ENCODE measurements around the gene GRB14. TPM values are rescaled to one million over a fixed set of nuclear protein-coding genes. Genes with fewer than 3 reads are reported as not detected.

The GRB14 gene
- total RNA-seq, 4 donors from 2014 or later = 2.1 to 14.9 (median 3.4) TPM

DNA sequence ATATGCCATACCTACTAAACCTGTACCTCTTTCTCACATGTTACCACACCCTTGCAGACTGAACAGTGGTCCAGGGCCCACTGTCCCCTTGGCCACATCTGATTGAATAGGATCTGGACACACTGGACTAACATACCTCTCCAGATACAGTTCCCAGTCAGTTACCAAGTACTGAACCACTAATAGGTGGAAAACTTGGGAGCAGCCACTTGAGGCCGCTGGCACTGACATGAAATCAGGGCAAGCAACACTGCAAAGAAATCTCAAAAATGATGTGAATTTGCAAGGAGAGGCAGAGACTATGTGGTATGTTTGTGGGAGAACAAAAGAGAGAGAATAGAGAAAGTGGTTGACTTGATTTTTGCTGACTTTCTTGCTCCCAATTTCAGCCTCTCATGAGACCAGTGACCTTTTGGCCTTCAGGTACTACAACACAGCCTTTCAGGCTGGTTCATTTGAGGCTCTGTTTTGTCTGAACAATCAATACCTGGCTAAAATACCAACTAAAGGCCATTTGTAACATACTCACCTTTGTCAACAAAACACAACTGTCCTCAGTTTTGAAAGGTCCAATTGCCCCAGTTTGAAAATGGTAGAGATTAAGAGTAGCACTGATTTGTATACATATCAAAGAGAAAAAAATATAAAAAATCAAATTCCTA lies 7.8 kb downstream of the GRB14 start:
- TF ChIP-seq, protein P1, sequence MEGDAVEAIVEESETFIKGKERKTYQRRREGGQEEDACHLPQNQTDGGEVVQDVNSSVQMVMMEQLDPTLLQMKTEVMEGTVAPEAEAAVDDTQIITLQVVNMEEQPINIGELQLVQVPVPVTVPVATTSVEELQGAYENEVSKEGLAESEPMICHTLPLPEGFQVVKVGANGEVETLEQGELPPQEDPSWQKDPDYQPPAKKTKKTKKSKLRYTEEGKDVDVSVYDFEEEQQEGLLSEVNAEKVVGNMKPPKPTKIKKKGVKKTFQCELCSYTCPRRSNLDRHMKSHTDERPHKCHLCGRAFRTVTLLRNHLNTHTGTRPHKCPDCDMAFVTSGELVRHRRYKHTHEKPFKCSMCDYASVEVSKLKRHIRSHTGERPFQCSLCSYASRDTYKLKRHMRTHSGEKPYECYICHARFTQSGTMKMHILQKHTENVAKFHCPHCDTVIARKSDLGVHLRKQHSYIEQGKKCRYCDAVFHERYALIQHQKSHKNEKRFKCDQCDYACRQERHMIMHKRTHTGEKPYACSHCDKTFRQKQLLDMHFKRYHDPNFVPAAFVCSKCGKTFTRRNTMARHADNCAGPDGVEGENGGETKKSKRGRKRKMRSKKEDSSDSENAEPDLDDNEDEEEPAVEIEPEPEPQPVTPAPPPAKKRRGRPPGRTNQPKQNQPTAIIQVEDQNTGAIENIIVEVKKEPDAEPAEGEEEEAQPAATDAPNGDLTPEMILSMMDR (IDR thresholded peaks at IDR 0.05 in 4 of 5, conservative IDR thresholded peaks at IDR 0.05 in 1 of 5) = no peak
- no peak for TF ChIP-seq POLR2A (IDR thresholded peaks at IDR 0.05)
- Histone ChIP-seq H3K27ac (no peak overlapping the region), H3K4me3 (no peak overlapping the region), H3K36me3 (no peaks in the 10 kb centered on the region), H3K27me3 (no peaks in the 10 kb centered on the region), H3K4me1 (peaks cover 0 to 5% of the 10 kb centered on the region in 2 donors), H3K9me3 (no peaks in the 10 kb centered on the region)
- ATAC-seq (no peak), DNase-seq (no peak)
- in situ Hi-C loops (cut with MboI; ENCODE audit: low sequenced_read_pairs in 4 of 4) = no loop called here
- intact Hi-C loops (cut with DNase I; ENCODE audit: low total_unique reads) = no loop called here

DNA sequence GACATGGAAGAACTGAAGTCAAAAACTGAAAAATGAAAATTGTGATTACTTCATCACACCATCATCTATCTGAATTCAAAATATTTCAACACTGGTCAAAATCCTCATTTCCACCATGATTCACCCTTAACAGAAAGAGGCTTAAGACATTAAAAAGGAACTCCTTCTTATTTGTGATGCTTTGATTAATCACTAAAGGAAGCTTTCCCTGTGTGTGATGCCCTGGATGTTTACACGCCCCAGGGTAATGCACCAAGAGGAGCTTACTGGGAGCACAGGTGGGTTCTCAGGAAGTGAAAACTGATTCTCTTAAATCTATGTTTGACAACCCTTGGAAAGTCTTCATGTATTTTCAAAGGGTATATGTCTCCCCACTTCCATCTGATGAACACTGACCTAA lies 11.5 kb downstream of the GRB14 start:
- intact Hi-C loops (cut with DNase I; ENCODE audit: low total_unique reads) = no loop called here
- no peaks in the 10 kb centered on the region for H3K36me3 ChIP-seq
- H3K4me1 ChIP-seq = peaks cover 9 to 34% of the 10 kb centered on the region in 2 donors
- H3K27me3 ChIP-seq = no peaks in the 10 kb centered on the region
- no peak overlapping the region for H3K4me3 ChIP-seq
- H3K9me3 ChIP-seq = no peaks in the 10 kb centered on the region
- H3K27ac ChIP-seq = no peak overlapping the region
- no peak for ATAC-seq
- no peak for DNase-seq
- TF ChIP-seq, protein P1 (IDR thresholded peaks at IDR 0.05 in 4 of 5, conservative IDR thresholded peaks at IDR 0.05 in 1 of 5) = no peak
- TF ChIP-seq POLR2A (IDR thresholded peaks at IDR 0.05) = no peak
- in situ Hi-C loops (cut with MboI; ENCODE audit: low sequenced_read_pairs in 4 of 4) = no loop called here

DNA sequence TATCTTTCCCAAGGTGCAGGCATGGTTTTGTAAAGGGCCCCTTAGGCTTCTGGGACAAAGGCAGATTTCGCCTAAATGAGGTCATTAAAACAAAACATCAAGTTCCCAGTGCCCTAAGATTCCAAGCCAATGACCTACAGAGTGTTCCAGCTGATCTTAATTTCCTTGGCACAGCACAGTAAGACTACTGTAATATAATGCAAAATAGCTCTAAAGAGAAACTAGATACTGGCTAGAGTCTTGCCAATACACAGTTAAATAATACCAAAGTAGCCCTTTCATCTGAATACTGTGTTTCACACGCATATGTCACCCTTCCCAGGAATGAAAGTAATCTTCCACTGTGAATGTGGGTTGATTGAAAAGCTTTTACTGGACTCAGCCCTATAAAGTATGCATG lies 14.7 kb downstream of the GRB14 start:
- no peak for TF ChIP-seq POLR2A (IDR thresholded peaks at IDR 0.05)
- TF ChIP-seq, protein P1 (IDR thresholded peaks at IDR 0.05 in 4 of 5, conservative IDR thresholded peaks at IDR 0.05 in 1 of 5) = no peak
- Histone ChIP-seq H3K36me3 (no peaks in the 10 kb centered on the region), H3K4me1 (peaks cover 9 to 39% of the 10 kb centered on the region in 2 donors), H3K27me3 (no peaks in the 10 kb centered on the region), H3K9me3 (no peaks in the 10 kb centered on the region), H3K27ac (peak overlapping the region in 1 of 4 donors; percentile 70), H3K4me3 (no peak overlapping the region)
- in situ Hi-C loops (cut with MboI; ENCODE audit: low sequenced_read_pairs in 4 of 4) (no loop called here), intact Hi-C loops (cut with DNase I; ENCODE audit: low total_unique reads) (no loop called here)
- DNase-seq (no peak), ATAC-seq (peak; percentile 46 to 60)

DNA sequence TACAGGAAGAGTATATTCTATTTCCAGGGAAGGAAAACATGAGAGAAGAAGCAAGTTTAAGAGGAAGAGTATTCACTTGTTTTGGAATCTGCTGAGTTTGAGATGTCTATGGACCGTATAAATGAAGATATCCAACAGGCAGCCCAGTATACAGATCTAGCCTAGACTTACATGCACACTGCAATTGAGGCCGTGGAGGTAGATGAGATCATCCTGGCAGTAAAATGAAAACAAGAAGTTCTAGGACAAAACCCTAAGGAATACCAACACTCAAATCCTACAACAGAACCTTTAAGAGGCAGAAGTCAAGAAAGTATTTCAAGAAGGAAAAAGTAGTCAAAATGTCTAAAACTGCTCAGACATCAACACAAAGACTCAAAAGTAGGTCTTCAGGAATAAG lies 16.0 kb downstream of the GRB14 start:
- no peak for DNase-seq
- in situ Hi-C loops (cut with MboI; ENCODE audit: low sequenced_read_pairs in 4 of 4) = no loop called here
- ATAC-seq = peak; percentile 70 to 72
- Histone ChIP-seq H3K9me3 (no peaks in the 10 kb centered on the region), H3K4me3 (no peak overlapping the region), H3K27ac (peak overlapping the region in 1 of 4 donors; percentile 70), H3K4me1 (peaks cover 9 to 42% of the 10 kb centered on the region in 2 donors), H3K27me3 (no peaks in the 10 kb centered on the region), H3K36me3 (no peaks in the 10 kb centered on the region)
- TF ChIP-seq POLR2A (IDR thresholded peaks at IDR 0.05) = no peak
- TF ChIP-seq, protein P1 (IDR thresholded peaks at IDR 0.05 in 4 of 5, conservative IDR thresholded peaks at IDR 0.05 in 1 of 5) = no peak
- intact Hi-C loops (cut with DNase I; ENCODE audit: low total_unique reads) = no loop called here

DNA sequence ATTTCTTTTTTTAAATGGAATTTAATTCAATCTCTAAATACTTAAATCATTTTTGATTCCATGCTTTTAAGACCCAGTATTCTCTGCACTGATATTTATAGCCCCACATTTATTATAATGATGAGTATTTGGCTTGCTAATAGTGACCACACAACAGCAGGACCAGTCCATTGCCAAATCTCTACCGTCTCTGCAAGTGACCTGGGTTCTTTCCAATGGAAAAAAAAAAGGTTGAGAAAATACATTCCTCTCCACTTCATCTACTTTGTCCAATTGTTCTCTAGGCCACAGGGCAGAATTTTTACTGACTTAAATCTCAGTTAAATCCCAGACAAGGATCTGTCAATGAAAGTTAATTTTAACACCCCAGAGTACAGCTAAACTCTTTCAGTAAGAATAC lies 20.5 kb downstream of the GRB14 start:
- Histone ChIP-seq H3K27ac (no peak overlapping the region), H3K4me3 (no peak overlapping the region), H3K27me3 (no peaks in the 10 kb centered on the region), H3K4me1 (peaks cover 0 to 18% of the 10 kb centered on the region in 2 donors), H3K36me3 (no peaks in the 10 kb centered on the region), H3K9me3 (no peaks in the 10 kb centered on the region)
- intact Hi-C loops (cut with DNase I; ENCODE audit: low total_unique reads) (no loop called here), in situ Hi-C loops (cut with MboI; ENCODE audit: low sequenced_read_pairs in 4 of 4) (no loop called here)
- no peak for ATAC-seq
- no peak for TF ChIP-seq POLR2A (IDR thresholded peaks at IDR 0.05)
- TF ChIP-seq, protein P1 (IDR thresholded peaks at IDR 0.05 in 4 of 5, conservative IDR thresholded peaks at IDR 0.05 in 1 of 5) = no peak
- no peak for DNase-seq
